HuH-7 (cell line): ENCODE data around the gene PNMA8C.
"Not testable (repeated sequence)": the region's sequence is repeated elsewhere in the genome, so short reads cannot be mapped to it uniquely, and the experiment has no call there.

Experiments used
- DNase-seq: peaks from one replicate; pipeline ENCODE4 v3.0.0; 2011; ENCODE audit warnings: low spot score

The PNMA8C gene

GRCh38 chr19:46388311-46389095, 40.2 kb downstream of the PNMA8C start:
- DNase-seq, result no peak

- DNase-seq, result no peak
These were observed 41.0 kb downstream of the PNMA8C start for GRCh38 chr19:46387713-46388130.

DNA sequence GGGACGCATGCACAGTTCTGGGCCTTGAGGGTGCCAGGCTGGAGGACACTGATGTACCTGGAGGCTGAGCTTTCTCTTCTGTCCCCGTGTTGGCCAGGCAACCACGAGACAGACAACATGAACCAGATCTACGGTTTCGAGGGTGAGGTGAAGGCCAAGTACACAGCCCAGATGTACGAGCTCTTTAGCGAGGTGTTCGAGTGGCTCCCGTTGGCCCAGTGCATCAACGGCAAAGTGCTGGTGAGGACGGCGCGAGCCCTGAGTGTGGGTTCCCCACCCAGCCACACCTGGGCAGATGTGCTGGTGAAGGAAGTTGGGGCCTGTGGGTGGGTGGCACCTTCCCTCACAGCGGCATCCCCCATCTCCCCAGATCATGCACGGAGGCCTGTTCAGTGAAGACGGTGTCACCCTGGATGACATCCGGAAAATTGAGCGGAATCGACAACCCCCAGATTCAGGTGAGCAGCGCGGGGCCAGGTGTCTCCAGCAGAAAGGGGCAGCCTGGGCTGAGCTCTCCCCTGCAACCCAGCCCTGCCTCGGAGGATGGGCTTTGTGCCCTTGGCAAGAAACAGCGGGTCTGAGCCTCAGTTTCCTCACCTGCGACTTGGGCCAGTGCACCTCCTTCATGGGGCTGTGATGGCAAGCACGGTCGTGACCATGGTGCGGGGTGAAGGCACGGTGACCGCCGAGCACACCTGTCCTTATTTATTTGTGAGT, 41.6 kb downstream of the PNMA8C start:
- no peak for DNase-seq

DNA sequence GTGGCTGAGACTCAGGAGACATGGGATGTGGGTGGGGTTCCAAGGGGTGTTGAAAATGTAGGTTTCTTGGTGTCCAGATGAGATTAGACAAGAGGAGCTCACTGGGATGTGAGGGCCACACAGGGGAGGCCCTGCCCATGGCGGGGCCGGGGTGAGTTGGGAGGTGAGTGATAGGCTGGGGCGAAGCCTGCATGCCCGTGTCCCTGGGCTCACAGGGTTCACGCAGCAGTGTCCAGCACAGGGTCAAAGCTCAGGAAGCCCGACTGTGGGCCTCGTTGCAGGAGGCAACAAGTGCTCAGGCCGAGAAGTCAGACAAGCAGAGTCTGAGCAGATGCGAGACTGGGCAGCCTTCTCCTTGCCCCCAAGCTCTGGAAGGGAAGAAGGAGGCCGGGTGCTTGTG, 42.6 kb downstream of the PNMA8C start:
- DNase-seq, result no peak

DNA sequence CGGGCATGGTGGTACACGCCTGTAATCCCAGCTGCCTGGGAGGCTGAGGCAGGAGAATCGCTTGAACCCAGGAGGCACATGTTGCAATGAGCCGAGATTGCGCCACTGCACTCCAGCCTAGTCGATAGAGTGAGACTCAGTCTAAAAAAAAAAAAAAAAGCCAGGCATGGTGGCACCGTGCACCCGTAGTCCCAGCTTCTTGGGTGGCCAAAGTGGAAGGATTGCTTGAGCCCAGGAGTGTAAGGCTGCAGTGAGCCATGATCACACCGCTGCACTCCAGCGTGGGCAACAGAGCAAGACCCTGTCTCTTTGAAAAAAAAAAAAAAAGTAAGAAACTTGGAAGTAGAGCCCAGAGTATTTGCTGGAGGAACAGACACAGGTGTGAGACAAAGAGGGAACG, 43.1 kb downstream of the PNMA8C start:
- DNase-seq, result no peak

GRCh38 chr19:46384396-46384795, 44.3 kb downstream of the PNMA8C start:
- DNase-seq, result no peak

- no peak for DNase-seq
These were observed 44.9 kb downstream of the PNMA8C start for GRCh38 chr19:46383846-46384245.

GRCh38 chr19:46383171-46383815, 45.4 kb downstream of the PNMA8C start:
- DNase-seq, result no peak

DNA sequence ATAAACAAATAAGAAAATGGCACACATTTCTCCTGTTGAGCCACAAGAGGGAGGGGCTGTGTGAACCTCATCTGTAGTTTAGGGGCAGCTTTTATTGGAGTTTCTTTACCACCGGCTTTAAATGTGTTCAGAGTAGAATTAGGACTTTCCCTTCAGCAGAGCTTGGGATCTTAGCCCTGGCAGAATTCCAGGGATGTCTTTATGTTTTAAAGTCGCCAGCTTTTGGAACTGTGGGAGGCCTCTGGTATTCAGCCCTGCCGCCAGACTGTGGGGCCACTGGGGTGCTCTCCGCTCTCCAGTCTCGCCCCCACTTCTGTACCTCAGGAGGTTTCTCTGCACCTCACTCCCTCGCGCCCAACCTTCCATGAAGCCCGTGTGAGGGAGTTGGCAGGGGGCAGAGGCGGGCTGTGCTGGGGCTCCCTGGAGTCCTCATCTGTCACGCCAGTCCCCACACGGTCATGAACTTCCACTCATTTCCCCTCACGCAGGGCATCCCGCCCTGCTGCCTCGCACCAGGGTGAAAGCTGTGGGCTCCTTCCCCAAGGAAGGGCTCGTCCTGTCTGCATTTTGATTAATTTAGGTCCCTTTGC, 46.9 kb downstream of the PNMA8C start:
- DNase-seq, result no peak

DNA sequence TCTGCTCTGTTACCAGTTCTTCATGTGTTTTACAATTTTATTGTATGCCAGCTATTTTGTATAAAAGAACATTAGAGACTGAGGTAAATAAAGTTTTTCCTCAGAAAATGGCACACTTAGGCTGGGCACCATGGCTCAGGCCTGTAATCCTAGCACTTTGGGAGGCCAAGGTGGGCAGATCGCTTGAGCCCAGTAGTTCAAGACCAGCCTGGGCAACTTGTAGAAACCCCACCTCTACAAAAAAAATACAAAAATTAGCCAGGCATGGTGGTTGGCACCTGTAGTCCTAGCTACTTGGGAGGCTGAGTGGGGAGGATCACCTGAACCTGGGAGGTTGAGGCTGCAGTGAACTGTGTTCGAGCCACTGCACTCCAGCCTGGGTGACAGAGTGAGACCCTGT, 47.4 kb downstream of the PNMA8C start:
- DNase-seq, result no peak

DNA sequence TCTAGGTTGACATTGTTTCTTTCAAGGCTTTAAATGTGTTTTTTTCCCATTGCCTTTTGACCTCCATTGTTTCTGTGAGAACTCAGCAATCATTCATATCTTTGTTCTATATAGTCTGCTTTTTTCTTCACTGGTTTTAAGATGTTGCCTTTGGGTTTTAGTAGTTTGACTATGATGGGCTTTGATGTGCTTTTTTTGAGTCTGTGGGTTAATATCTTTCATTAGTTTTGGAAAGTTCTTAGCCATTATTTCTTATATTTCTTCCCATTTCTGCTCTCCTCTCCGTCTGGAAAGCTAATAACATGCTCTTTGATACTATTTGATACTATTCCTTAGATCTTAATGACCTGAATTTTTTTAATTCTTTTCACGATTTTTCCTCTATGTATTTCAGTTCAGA, 48.0 kb downstream of the PNMA8C start:
- no peak for DNase-seq

- no peak for DNase-seq
These were observed 50.5 kb downstream of the PNMA8C start for GRCh38 chr19:46378268-46378667.

DNA sequence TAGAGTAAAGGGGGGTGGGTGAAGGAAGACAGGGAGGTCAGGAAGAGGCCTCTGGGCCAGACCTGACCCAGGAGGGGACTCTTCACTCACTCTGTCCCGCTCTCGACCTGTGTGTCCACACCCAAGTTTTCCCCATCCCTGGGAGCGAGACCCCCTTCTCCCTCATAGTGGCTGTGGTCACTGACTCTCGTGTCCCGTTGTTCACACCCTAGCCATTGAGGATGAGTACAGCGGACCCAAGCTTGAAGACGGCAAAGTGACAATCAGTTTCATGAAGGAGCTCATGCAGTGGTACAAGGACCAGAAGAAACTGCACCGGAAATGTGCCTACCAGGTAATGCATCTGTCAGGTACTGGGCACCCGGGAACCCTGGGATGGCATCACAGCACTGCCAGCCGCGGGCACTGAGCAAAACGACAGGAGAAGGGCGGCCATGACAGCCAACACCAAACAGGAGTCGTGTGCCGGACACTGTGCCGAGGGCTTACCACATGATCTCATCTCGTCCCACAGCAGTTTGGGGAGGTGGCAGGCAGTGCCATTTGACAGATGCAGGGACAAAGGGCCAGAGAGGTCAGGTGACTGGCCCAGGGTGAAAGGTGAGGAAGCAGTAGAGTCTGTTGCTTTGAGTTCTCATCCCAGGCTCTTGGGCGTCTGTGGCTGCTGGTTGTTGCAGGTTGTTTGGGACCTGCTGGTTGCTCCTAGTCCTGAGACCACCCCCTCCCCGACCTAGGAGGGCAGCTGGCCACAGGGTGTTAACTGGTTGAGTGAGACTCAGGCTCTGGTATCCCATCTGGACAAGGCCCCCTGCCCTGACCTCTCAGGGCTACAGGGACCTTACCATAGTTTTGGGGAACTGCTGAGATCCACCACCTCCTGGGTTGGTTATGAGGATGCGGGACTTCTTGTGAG, 52.2 kb downstream of the PNMA8C start:
- DNase-seq, result no peak

- DNase-seq, result not testable (repeated sequence)
These were observed 53.2 kb downstream of the PNMA8C start for GRCh38 chr19:46375476-46376067.
